SU-DHL-6 (cell line): ENCODE results near the gene PXDN.

ENCODE experiments used
- CTCF ChIP-seq: fragments of 200-600 bp; sonication (generic); IDR thresholded peaks from one replicate; pipeline ENCODE4 v1.5.1; 2017; ENCODE audit warnings: antibody characterized with exemption, mild to moderate bottlenecking, low read length, moderate library complexity; ENCODE audit not compliant: insufficient read depth, poor library complexity, severe bottlenecking
- EZH2phosphoT487 ChIP-seq: fragments of 200-600 bp; sonication (generic), shearing (Covaris generic); conservative IDR thresholded peaks from 2 replicates; pipeline ENCODE4 v1.6.1; 2018; ENCODE audit warnings: mild to moderate bottlenecking, antibody characterized with exemption, low read length, moderate library complexity, mixed read lengths

- no peak for TF ChIP-seq CTCF
- no peak for TF ChIP-seq EZH2phosphoT487
Measured at GRCh38 chr2:1718339-1719220, 25.7 kb downstream of the PXDN start.
